Stimulated activated naive CD4-positive, alpha-beta T cell (primary cell): ENCODE data around the gene C7orf57.
"Not testable (repeated sequence)": the region's sequence is repeated elsewhere in the genome, so short reads cannot be mapped to it uniquely, and the experiment has no call there.

ENCODE experiments used
- DNase-seq, 6 experiments: peaks; one replicate each; lab custom pipeline; 2025; lab: John Stamatoyannopoulos, UW

Gene C7orf57

DNA sequence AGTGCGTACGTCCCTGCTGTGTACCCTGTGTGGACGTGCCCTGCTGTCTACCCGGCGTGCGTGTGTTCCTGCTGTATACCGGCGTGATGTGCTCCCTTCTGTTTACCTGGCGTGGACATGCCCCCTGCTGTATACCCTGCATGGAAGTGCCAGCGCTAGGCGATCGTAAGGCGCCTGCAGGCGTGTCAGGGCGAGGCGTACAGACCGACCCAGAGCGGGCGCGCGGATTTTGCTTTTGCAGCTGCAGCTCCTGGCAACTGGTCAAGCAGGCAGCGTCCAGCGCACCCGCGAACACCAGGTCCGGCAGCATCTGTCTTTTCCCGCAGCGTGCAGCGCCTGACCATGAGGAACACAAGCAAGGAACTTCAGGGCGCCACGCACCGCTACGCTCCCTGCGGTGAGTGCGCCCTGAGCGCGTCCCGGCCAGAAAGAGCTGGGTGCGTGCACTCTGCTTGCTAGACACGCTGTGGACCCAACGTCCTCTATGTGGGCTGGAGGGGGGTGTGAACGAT, 680 bp downstream of the C7orf57 start:
- DNase-seq: no peak

GRCh38 chr7:48038815-48039506, 3.6 kb downstream of the C7orf57 start:
- no peak for DNase-seq

GRCh38 chr7:48040944-48041652, 5.8 kb downstream of the C7orf57 start:
- DNase-seq: no peak

GRCh38 chr7:48041653-48041970, 6.3 kb downstream of the C7orf57 start:
- no peak for DNase-seq

DNA sequence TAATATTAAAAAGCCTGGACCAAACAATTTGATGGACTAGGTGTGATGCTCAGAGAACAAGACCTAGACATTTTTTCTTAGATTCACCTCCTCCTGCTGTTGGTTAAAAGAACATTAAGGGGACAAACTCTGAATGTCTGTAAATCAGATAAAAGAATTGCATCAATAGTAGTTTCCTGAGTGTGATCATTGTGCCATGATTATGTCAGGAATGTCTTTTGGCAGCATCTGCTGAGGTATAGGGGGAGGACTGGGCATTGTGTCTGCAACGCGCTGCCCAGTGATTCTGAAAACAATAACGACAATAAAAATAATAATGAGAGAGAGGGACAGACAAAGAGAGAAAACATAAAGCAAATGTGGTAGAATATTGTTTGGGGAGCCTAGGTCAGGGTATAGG, 6.9 kb downstream of the C7orf57 start:
- no peak for DNase-seq

DNA sequence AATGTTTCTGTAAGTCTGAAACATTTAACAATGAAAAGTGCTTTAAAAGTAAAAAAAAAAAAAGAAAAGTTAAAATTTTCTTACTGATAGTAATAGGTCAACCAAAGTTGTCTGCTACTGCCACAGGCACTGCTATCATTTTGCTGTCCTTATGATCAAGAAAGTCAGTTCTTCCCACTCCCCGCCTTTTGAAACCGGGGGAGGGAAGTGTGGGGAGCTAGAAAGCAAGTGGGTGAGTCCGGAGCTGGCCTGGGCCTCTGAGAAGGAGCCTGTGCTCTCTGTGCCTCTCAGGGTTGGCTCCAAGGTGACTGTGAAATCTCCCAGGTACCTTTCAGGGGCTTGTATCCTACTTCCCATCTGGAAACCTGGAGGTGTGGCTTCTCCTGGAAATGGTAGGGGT, 7.3 kb downstream of the C7orf57 start:
- no peak for DNase-seq

- no peak for DNase-seq
Measured at GRCh38 chr7:48045195-48045765, 9.9 kb downstream of the C7orf57 start.

GRCh38 chr7:48046458-48046857, 11.1 kb downstream of the C7orf57 start:
- peak in 5 of 6 experiments; percentile 3 to 64 (median 25) for DNase-seq

DNA sequence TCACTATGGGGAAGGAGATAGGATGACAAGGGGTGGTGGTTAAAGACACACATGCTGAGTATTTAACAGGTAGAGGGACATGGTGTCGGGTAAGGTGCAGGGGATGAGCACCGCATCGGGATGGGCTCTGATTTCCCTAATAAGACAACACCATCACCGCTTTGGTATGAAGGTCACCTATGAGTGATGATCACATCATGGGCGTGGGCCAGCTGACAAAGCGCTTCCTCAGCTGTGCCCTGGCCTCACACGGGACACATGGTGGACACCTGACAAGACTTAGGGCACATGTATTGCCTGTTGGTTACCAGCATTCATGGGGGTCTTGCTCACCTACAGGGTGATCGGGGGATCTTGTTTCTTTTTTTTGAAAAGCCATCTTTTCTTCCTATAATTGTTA, 12.8 kb downstream of the C7orf57 start:
- no peak for DNase-seq

GRCh38 chr7:48049850-48050249, 14.5 kb downstream of the C7orf57 start:
- no peak for DNase-seq

GRCh38 chr7:48052748-48053147, 17.4 kb downstream of the C7orf57 start:
- DNase-seq: no peak

GRCh38 chr7:48053736-48054135, 18.4 kb downstream of the C7orf57 start:
- DNase-seq: no peak

DNA sequence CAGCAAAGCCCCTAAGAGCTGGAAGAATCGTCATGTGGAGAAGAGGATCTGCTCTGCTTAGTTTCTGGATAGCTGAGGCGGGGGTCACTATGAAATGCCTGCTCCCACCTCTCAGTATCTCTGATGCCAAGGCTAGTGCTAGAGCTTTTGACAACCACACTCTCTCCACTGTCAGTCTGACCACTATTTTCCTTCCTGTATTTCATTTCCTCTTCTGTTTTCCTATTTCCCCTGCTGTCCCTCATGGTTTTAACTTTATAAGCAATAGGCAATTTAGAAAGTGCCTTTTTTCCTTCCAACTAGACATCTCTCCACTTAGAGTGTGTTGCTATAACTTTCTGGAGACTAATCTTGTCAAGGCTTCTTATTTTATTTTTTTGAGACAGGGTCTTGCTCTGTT, 23.6 kb downstream of the C7orf57 start:
- DNase-seq: no peak

DNA sequence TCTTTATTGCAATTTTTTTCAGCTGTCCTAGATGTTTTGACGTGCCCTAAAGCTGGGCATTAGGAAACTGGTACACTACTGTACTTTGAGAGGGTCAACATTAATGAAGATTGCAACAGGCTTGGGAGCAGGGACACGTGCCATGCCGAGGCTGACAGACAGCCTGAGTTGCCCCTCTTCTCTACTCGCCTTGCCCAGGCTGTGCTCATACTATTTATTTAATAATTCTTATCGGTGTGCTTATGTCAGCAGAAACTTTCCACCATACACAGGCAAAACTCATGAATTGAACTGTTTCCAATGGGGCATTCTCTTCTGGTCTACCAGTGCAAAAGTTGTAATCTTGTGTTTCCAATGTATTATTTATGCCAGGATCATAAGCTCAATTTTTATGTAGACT, 24.4 kb downstream of the C7orf57 start:
- no peak for DNase-seq

DNA sequence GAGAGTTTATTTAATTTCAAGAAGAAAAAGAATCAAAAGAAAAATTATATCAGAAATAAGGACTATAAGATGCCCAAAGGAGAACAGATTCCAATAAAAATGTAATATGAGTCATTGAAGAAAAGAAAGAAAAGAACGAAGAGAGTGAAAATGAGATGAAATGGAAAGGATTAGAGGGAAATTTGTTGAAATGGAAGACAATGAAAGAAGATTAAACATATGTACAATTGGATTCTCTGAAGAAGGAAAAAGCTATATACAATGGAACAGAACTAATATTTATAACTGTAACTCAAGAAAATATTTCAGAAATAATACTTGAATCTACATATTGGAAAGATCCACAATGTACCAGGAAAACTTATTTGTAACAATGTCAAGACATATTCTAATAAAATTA, 28.6 kb downstream of the C7orf57 start:
- no peak for DNase-seq

DNA sequence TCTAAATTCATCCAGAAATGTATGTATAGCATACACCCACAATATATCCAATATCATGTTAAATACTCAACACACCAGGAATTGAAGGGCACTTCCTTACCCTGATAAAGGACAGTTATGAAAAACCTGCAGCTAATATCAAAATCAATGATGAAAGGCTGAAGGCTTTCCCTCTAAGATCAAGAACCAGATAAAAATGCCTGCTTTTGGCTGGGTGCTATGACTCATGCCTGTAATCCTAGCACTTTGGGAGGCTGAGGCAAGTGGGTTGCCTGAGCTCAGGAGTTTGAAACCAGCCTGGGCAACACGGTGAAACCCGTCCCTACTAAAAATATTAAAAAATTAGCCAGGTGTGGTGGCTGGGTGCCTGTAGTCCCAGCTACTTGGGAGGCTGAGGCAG, 32.1 kb downstream of the C7orf57 start:
- no peak for DNase-seq

GRCh38 chr7:48074204-48074654, 38.9 kb downstream of the C7orf57 start:
- DNase-seq: no peak

DNA sequence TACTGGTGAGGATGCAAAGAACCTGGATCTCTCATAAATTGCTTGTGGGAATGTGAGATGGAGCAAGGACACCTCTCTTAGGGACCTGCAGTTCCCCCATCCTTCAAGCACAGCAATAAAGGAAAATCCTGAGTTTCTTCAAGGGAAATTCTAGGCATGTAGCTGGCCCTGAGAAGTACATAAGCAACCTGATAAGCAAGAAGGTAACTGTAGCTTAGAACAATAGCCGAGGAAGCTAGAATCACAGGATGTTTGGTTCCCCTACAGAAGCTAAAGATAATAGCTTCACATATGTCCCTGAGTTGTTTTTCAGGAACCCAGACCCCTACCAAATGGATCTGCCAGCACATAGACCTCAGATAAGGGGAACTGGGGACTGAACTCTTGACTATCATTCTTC, 42.1 kb downstream of the C7orf57 start:
- DNase-seq: no peak

DNA sequence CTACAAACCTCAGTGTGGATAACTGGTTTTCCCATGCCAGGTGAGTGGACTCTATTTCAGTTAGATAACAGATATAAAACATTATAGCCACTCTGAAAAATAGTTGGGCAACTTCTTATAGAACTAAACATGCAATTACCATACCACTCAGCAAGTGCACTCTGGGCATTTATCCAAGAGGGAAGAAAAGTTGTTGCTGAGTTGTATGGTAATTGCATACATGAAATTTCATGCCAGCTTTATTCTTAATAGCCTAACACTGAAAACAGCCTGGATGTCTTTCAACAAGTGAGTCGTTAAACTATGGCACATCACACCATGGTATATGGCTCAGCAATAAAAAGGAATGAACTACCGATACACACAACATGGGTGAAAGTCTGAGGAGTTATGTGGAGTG, 43.1 kb downstream of the C7orf57 start:
- DNase-seq: no peak

- not testable (repeated sequence) for DNase-seq
Measured at GRCh38 chr7:48082378-48082777, 47.0 kb downstream of the C7orf57 start.

DNA sequence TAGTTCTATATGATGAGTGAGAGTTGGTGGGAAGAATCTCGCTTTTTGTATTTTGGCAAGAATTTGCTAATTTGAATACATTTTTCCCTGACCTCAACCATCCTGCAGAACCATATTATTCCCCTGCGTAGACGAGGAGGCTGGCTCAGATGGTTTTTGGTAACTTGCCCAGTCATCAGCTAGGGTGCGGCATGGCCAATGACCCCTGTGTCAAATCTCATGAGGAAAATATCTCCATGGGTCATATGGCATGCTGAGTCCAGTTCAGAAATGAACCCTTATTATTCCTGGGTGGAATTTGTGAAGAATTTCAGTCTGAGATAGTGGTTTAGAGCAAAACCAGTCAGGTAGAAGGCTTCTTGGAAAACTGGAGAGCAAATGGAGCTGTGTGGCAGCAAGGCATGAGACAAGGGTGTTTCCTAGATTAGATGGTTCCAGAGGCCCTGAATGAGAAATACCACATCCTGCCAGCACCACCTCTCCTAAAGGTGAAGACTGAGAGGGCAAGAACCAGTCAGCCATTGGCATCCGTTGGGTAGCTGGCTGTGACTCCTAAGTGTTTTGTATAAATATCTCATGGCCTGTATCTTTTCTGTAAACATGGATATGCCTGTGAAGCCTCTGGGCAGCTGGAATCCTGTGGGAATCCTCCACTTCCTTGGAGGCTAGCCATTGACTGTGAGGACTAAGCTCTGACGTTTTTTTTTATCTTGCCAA, 47.9 kb downstream of the C7orf57 start:
- peak in 3 of 6 experiments; percentile 5 to 25 (median 19) for DNase-seq

DNA sequence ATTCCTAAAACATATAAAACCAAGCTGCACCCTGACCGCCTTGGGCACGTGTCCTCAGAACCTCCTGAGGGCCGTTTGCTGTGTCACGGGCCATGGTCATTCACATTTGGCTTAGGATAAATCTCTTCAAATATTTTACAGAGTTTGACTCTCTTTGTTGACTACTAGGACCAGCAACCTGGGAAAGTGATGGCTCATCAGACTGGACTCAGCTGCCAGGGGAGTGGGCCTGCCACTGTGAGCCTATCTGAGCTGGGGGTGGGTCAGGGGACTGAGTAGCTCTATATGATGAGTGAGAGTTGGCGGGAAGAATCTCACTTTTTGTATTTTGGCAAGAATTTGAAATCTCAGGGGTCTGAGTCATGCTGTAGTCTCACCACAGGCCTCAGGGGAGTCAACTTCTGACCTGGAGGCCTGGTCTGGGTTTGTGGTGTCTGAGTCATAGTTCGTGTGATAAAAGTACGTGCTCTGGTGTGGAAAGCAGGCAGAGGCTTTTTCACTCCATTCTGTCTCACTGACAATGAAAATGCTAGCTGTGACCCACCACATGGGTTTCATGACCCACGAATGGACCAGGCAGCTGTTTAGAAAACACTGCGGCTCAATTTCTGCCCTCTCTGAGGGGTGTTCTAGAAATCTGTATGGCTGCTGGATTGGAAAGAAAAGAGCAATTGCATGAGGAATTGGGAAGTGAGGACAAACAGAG, 49.5 kb downstream of the C7orf57 start:
- no peak for DNase-seq
